Measurements from ENCODE around the gene NUP214.

The NUP214 gene

GRCh38 chr9:131214876-131215275 is 89.5 kb downstream of the NUP214 start:
- TF ChIP-seq CTCF (IDR thresholded peaks at IDR 0.05; ENCODE audit: low read depth, low read length, poor library complexity, severe bottlenecking), result no peak
- TF ChIP-seq EZH2phosphoT487 (IDR thresholded peaks at IDR 0.05; ENCODE audit: borderline replicate concordance, low read length), result no peak
- Histone ChIP-seq H3K4me2 (ENCODE audit: low read length) (no peak overlapping the region), H4K20me1 (ENCODE audit: control insufficient read depth, insufficient read depth, low read depth, low read length) (no peaks in the 10 kb centered on the region), H3K9me3 (ENCODE audit: control insufficient read depth, insufficient read depth, low read length) (no peaks in the 10 kb centered on the region), H3K27me3 (ENCODE audit: control insufficient read depth, low read length) (no peaks in the 10 kb centered on the region), H3K9me2 (replicated peaks; ENCODE audit: control insufficient read depth, low read length) (no peaks in the 10 kb centered on the region), H3K4me3 (ENCODE audit: low read length) (no peak overlapping the region), H3K79me2 (ENCODE audit: control insufficient read depth, low read length) (no peaks in the 10 kb centered on the region), H3K27ac (ENCODE audit: low read depth, low read length) (no peak overlapping the region), H3F3A (ENCODE audit: control insufficient read depth, insufficient read depth) (no peaks in the 10 kb centered on the region; the same call in 1 of the 2 replicates), H3K36me3 (ENCODE audit: control insufficient read depth, low read length) (peaks cover 41% of the 10 kb centered on the region), H3K4me1 (ENCODE audit: control insufficient read depth, low read length) (no peaks in the 10 kb centered on the region)

GRCh38 chr9:131216806-131217205 is 91.4 kb downstream of the NUP214 start:
- Histone ChIP-seq H3K36me3 (ENCODE audit: control insufficient read depth, low read length) (peaks cover 40% of the 10 kb centered on the region), H3K9me3 (ENCODE audit: control insufficient read depth, insufficient read depth, low read length) (no peaks in the 10 kb centered on the region), H3K27me3 (ENCODE audit: control insufficient read depth, low read length) (no peaks in the 10 kb centered on the region), H3K4me3 (ENCODE audit: low read length) (no peak overlapping the region), H3K4me1 (ENCODE audit: control insufficient read depth, low read length) (no peaks in the 10 kb centered on the region), H4K20me1 (ENCODE audit: control insufficient read depth, insufficient read depth, low read depth, low read length) (no peaks in the 10 kb centered on the region), H3K79me2 (ENCODE audit: control insufficient read depth, low read length) (no peaks in the 10 kb centered on the region), H3F3A (ENCODE audit: control insufficient read depth, insufficient read depth) (no peaks in the 10 kb centered on the region; the same call in 1 of the 2 replicates), H3K4me2 (ENCODE audit: low read length) (no peak overlapping the region), H3K9me2 (replicated peaks; ENCODE audit: control insufficient read depth, low read length) (no peaks in the 10 kb centered on the region), H3K27ac (ENCODE audit: low read depth, low read length) (no peak overlapping the region)
- no peak for TF ChIP-seq CTCF (IDR thresholded peaks at IDR 0.05; ENCODE audit: low read depth, low read length, poor library complexity, severe bottlenecking)
- no peak for TF ChIP-seq EZH2phosphoT487 (IDR thresholded peaks at IDR 0.05; ENCODE audit: borderline replicate concordance, low read length)

GRCh38 chr9:131217331-131218031 is 92.1 kb downstream of the NUP214 start:
- peaks cover 36% of the 10 kb centered on the region for H3K36me3 ChIP-seq (ENCODE audit: control insufficient read depth, low read length)
- H3F3A ChIP-seq (ENCODE audit: control insufficient read depth, insufficient read depth), result no peaks in the 10 kb centered on the region; the same call in 1 of the 2 replicates
- H3K9me2 ChIP-seq (replicated peaks; ENCODE audit: control insufficient read depth, low read length), result no peaks in the 10 kb centered on the region
- no peaks in the 10 kb centered on the region for H3K27me3 ChIP-seq (ENCODE audit: control insufficient read depth, low read length)
- H3K27ac ChIP-seq (ENCODE audit: low read depth, low read length), result no peak overlapping the region
- H3K9me3 ChIP-seq (ENCODE audit: control insufficient read depth, insufficient read depth, low read length), result no peaks in the 10 kb centered on the region
- no peaks in the 10 kb centered on the region for H3K79me2 ChIP-seq (ENCODE audit: control insufficient read depth, low read length)
- no peaks in the 10 kb centered on the region for H3K4me1 ChIP-seq (ENCODE audit: control insufficient read depth, low read length)
- H3K4me2 ChIP-seq (ENCODE audit: low read length), result no peak overlapping the region
- no peaks in the 10 kb centered on the region for H4K20me1 ChIP-seq (ENCODE audit: control insufficient read depth, insufficient read depth, low read depth, low read length)
- TF ChIP-seq CTCF (IDR thresholded peaks at IDR 0.05; ENCODE audit: low read depth, low read length, poor library complexity, severe bottlenecking) (no peak), EZH2phosphoT487 (IDR thresholded peaks at IDR 0.05; ENCODE audit: borderline replicate concordance, low read length) (no peak)
- no peak overlapping the region for H3K4me3 ChIP-seq (ENCODE audit: low read length)
